ENCODE results near the gene DAPK2.

The DAPK2 gene

DNA sequence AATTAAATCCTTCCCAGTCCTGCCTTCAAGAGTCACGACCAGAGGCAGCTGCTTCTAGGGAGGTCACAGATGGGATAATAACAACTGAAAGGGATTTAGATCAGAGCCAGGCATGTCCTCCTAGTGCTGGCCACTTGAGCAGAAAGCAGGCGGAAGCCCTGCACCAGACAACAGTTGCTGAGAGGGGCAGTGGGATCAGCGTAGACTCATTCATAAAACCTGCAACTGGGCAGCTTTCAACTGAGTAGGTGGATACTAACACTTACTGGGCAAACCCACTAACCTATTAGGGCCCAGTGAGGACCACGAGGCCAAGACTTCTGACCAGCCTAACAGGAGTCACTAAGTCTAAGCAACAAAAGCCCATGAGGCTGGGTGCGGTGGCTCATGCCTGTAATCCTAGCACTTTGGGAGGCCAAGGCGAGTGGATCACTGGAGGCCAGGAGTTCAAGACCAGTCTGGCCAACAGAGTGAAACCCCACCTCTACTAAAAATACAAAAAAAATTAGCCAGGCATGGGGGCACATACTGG, 67.0 kb downstream of the DAPK2 start:
- Histone ChIP-seq H3K27me3 (ENCODE audit: control insufficient read depth in 1 of 2, insufficient read depth in 1 of 2, low read length in 2 of 2) (peaks cover 0 to 8% of the 10 kb centered on the region in 2 experiments), H3K79me1 (replicated peaks; ENCODE audit: low read length, poor library complexity, severe bottlenecking) (no peaks in the 10 kb centered on the region), H3K4me2 (ENCODE audit: low read length, poor library complexity, severe bottlenecking) (no peak overlapping the region), H3K18ac (ENCODE audit: low read depth in 1 of 2, low read length in 2 of 2) (no peak overlapping the region), H4K8ac (ENCODE audit: low read length) (no peak overlapping the region), H4K91ac (ENCODE audit: low read length) (no peak overlapping the region), H3K9me3 (ENCODE audit: control insufficient read depth, low read length) (no peaks in the 10 kb centered on the region), H2BK120ac (ENCODE audit: low read depth, low read length) (no peak overlapping the region), H3K23ac (ENCODE audit: low read length in 2 of 2) (no peak overlapping the region), H3K4me3 (ENCODE audit: insufficient read depth in 1 of 2, low read depth in 1 of 2, low read length in 2 of 2) (no peak overlapping the region), H2BK15ac (ENCODE audit: low read depth, poor library complexity, severe bottlenecking) (no peak overlapping the region), H2BK12ac (ENCODE audit: low read length in 2 of 2) (no peak overlapping the region), H3K36me3 (ENCODE audit: control insufficient read depth in 1 of 2, insufficient read depth in 2 of 2, low read depth in 1 of 2, low read length in 2 of 2) (peaks cover 3 to 11% of the 10 kb centered on the region in 2 experiments), H2AK5ac (ENCODE audit: low read length, severe bottlenecking) (no peak overlapping the region), H2BK5ac (ENCODE audit: low read depth, low read length, poor library complexity, severe bottlenecking) (no peak overlapping the region), H3K9ac (ENCODE audit: low read length) (no peak overlapping the region), H2AFZ (ENCODE audit: low read depth, low read length) (no peak overlapping the region), H3K27ac (ENCODE audit: low read length, poor library complexity, severe bottlenecking) (no peak overlapping the region), H3K14ac (ENCODE audit: low read length in 2 of 2) (no peak overlapping the region), H3K4me1 (ENCODE audit: control insufficient read depth, insufficient read depth, low read depth, low read length) (peaks cover 7% of the 10 kb centered on the region), H3K4ac (ENCODE audit: low read depth in 1 of 2, low read length in 2 of 2) (no peak overlapping the region)
- DNase-seq = no peak
- 46% methylated on average over 6 of the region's 6 CpGs for WGBS

DNA sequence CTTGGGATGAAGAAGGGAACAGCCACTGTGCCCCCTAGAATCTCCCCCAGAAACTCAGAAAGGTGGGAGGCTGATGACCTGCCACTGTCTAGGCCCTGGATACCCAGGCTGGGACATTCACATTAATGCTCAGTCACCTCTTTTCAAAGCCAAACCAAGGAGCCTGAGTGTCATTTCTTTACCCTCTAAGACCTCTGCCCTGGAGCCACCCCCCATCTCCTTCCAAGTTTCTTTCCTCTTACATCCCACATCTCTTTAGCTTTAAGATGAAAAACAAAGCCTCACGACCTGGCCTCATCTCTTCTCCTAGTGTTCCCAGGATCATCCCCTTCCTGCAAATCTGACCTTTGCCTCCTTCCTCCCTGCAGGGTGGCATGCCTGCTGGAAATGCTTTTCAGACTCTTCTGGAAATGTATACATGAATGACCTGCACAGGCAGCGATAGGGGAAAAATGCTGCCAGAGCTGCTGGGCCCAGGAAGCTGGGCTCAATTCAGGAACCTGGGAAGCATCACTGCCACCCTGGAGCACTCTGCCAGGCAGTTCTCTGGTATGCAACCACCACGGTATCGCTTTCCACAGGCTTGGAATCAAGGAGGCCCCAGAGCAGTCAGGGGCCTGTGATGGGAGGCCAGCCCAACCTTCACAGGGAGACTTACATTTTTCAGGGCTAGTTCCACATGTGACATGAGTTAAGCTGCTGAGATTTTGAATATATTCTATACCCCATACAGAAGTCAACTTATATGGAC, 67.6 kb downstream of the DAPK2 start:
- Histone ChIP-seq H3K18ac (ENCODE audit: low read depth in 1 of 2, low read length in 2 of 2) (no peak overlapping the region), H2AK5ac (ENCODE audit: low read length, severe bottlenecking) (no peak overlapping the region), H2BK5ac (ENCODE audit: low read depth, low read length, poor library complexity, severe bottlenecking) (no peak overlapping the region), H3K9me3 (ENCODE audit: control insufficient read depth, low read length) (no peaks in the 10 kb centered on the region), H3K27me3 (ENCODE audit: control insufficient read depth in 1 of 2, insufficient read depth in 1 of 2, low read length in 2 of 2) (peaks cover 0 to 2% of the 10 kb centered on the region in 2 experiments), H3K4me2 (ENCODE audit: low read length, poor library complexity, severe bottlenecking) (no peak overlapping the region), H2AFZ (ENCODE audit: low read depth, low read length) (no peak overlapping the region), H3K4me3 (ENCODE audit: insufficient read depth in 1 of 2, low read depth in 1 of 2, low read length in 2 of 2) (no peak overlapping the region), H2BK15ac (ENCODE audit: low read depth, poor library complexity, severe bottlenecking) (no peak overlapping the region), H3K79me1 (replicated peaks; ENCODE audit: low read length, poor library complexity, severe bottlenecking) (no peaks in the 10 kb centered on the region), H3K27ac (ENCODE audit: low read length, poor library complexity, severe bottlenecking) (no peak overlapping the region), H3K14ac (ENCODE audit: low read length in 2 of 2) (no peak overlapping the region), H3K36me3 (ENCODE audit: control insufficient read depth in 1 of 2, insufficient read depth in 2 of 2, low read depth in 1 of 2, low read length in 2 of 2) (peaks cover 3 to 11% of the 10 kb centered on the region in 2 experiments), H2BK120ac (ENCODE audit: low read depth, low read length) (no peak overlapping the region), H2BK12ac (ENCODE audit: low read length in 2 of 2) (no peak overlapping the region), H4K8ac (ENCODE audit: low read length) (no peak overlapping the region), H3K23ac (ENCODE audit: low read length in 2 of 2) (no peak overlapping the region), H3K4ac (ENCODE audit: low read depth in 1 of 2, low read length in 2 of 2) (no peak overlapping the region), H3K9ac (ENCODE audit: low read length) (no peak overlapping the region), H3K4me1 (ENCODE audit: control insufficient read depth, insufficient read depth, low read depth, low read length) (peaks cover 7% of the 10 kb centered on the region), H4K91ac (ENCODE audit: low read length) (no peak overlapping the region)
- DNase-seq = no peak
- WGBS = 75% methylated on average over 4 of the region's 4 CpGs

DNA sequence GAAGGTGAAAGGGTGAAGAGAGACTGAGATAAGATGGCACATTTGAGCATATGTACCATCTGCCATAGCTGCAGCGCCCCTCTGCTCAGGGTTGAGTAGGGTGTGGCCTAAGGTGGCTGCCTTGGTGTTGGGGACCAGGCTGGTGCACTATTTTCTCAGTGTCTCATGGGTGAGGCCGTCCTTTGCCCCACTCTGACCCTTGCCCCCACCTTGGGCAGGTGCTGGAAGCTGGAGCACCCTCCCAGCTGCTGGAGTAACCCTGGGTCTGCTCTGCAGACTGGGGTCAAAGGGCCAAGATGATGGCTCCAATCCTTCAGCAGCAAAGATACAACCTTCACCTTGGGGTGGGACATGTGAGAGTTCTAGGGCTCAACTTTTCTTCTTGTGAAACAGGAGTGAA, 69.2 kb downstream of the DAPK2 start:
- no peak overlapping the region for H4K91ac ChIP-seq (ENCODE audit: low read length)
- H3K4me1 ChIP-seq (ENCODE audit: control insufficient read depth, insufficient read depth, low read depth, low read length) = peaks cover 9% of the 10 kb centered on the region
- H3K36me3 ChIP-seq (ENCODE audit: control insufficient read depth in 1 of 2, insufficient read depth in 2 of 2, low read depth in 1 of 2, low read length in 2 of 2) = peaks cover 0 to 6% of the 10 kb centered on the region in 2 experiments
- no peak for DNase-seq
- no peak overlapping the region for H3K18ac ChIP-seq (ENCODE audit: low read depth in 1 of 2, low read length in 2 of 2)
- peak overlapping the region in 1 of 2 experiments; percentile 53 for H3K14ac ChIP-seq (ENCODE audit: low read length in 2 of 2)
- no peaks in the 10 kb centered on the region for H3K79me1 ChIP-seq (replicated peaks; ENCODE audit: low read length, poor library complexity, severe bottlenecking)
- no peak overlapping the region for H2BK12ac ChIP-seq (ENCODE audit: low read length in 2 of 2)
- WGBS = 75% methylated on average over 2 of the region's 2 CpGs
- no peak overlapping the region for H3K4me2 ChIP-seq (ENCODE audit: low read length, poor library complexity, severe bottlenecking)
- no peak overlapping the region for H3K4me3 ChIP-seq (ENCODE audit: insufficient read depth in 1 of 2, low read depth in 1 of 2, low read length in 2 of 2)
- H3K4ac ChIP-seq (ENCODE audit: low read depth in 1 of 2, low read length in 2 of 2) = no peak overlapping the region
- H2AK5ac ChIP-seq (ENCODE audit: low read length, severe bottlenecking) = no peak overlapping the region
- no peak overlapping the region for H2BK120ac ChIP-seq (ENCODE audit: low read depth, low read length)
- no peak overlapping the region for H2BK5ac ChIP-seq (ENCODE audit: low read depth, low read length, poor library complexity, severe bottlenecking)
- no peak overlapping the region for H3K27ac ChIP-seq (ENCODE audit: low read length, poor library complexity, severe bottlenecking)
- no peak overlapping the region for H2BK15ac ChIP-seq (ENCODE audit: low read depth, poor library complexity, severe bottlenecking)
- no peaks in the 10 kb centered on the region for H3K27me3 ChIP-seq (ENCODE audit: control insufficient read depth in 1 of 2, insufficient read depth in 1 of 2, low read length in 2 of 2)
- H3K23ac ChIP-seq (ENCODE audit: low read length in 2 of 2) = no peak overlapping the region
- H3K9ac ChIP-seq (ENCODE audit: low read length) = no peak overlapping the region
- no peaks in the 10 kb centered on the region for H3K9me3 ChIP-seq (ENCODE audit: control insufficient read depth, low read length)
- H2AFZ ChIP-seq (ENCODE audit: low read depth, low read length) = no peak overlapping the region
- H4K8ac ChIP-seq (ENCODE audit: low read length) = no peak overlapping the region

DNA sequence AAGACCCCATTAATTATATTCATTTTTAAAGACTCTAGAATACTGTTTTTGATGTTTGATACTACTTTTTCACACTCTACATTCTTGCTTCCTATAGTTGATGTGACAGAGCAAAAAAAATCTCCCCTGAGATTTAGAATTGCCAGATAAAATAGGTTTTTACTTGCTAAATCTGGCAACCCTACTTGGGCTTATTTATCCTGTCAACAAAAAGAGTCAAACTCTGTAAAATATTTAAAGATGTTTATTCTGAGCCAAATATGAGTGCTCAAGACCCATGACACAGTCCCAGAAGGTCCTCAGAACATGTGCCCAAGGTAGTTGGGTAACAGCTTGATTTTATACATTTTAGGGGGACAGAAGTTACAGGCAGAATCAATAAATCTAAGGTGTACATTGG, 72.3 kb downstream of the DAPK2 start:
- H3K36me3 ChIP-seq (ENCODE audit: control insufficient read depth in 1 of 2, insufficient read depth in 2 of 2, low read depth in 1 of 2, low read length in 2 of 2) = no peaks in the 10 kb centered on the region
- H3K14ac ChIP-seq (ENCODE audit: low read length in 2 of 2) = no peak overlapping the region
- no peak overlapping the region for H3K23ac ChIP-seq (ENCODE audit: low read length in 2 of 2)
- H3K4me2 ChIP-seq (ENCODE audit: low read length, poor library complexity, severe bottlenecking) = no peak overlapping the region
- no peaks in the 10 kb centered on the region for H3K27me3 ChIP-seq (ENCODE audit: control insufficient read depth in 1 of 2, insufficient read depth in 1 of 2, low read length in 2 of 2)
- no peak overlapping the region for H2BK15ac ChIP-seq (ENCODE audit: low read depth, poor library complexity, severe bottlenecking)
- no peak overlapping the region for H4K91ac ChIP-seq (ENCODE audit: low read length)
- no peak overlapping the region for H3K4me3 ChIP-seq (ENCODE audit: insufficient read depth in 1 of 2, low read depth in 1 of 2, low read length in 2 of 2)
- H3K27ac ChIP-seq (ENCODE audit: low read length, poor library complexity, severe bottlenecking) = no peak overlapping the region
- no peak overlapping the region for H2BK12ac ChIP-seq (ENCODE audit: low read length in 2 of 2)
- no peak overlapping the region for H3K18ac ChIP-seq (ENCODE audit: low read depth in 1 of 2, low read length in 2 of 2)
- H2BK120ac ChIP-seq (ENCODE audit: low read depth, low read length) = no peak overlapping the region
- no peak overlapping the region for H3K4ac ChIP-seq (ENCODE audit: low read depth in 1 of 2, low read length in 2 of 2)
- peaks cover 8% of the 10 kb centered on the region for H3K4me1 ChIP-seq (ENCODE audit: control insufficient read depth, insufficient read depth, low read depth, low read length)
- H3K79me1 ChIP-seq (replicated peaks; ENCODE audit: low read length, poor library complexity, severe bottlenecking) = no peaks in the 10 kb centered on the region
- H4K8ac ChIP-seq (ENCODE audit: low read length) = no peak overlapping the region
- H2AFZ ChIP-seq (ENCODE audit: low read depth, low read length) = no peak overlapping the region
- no peak overlapping the region for H2AK5ac ChIP-seq (ENCODE audit: low read length, severe bottlenecking)
- no peak for DNase-seq
- H3K9me3 ChIP-seq (ENCODE audit: control insufficient read depth, low read length) = no peaks in the 10 kb centered on the region
- no peak overlapping the region for H2BK5ac ChIP-seq (ENCODE audit: low read depth, low read length, poor library complexity, severe bottlenecking)
- H3K9ac ChIP-seq (ENCODE audit: low read length) = no peak overlapping the region
